ENCODE data around the gene CHDH.

The CHDH gene

GRCh38 chr3:53834429-53835095 is 11.7 kb downstream of the CHDH start:
- TF ChIP-seq TCF7L2 (IDR thresholded peaks at IDR 0.05; ENCODE audit: borderline replicate concordance, low read depth, low read length), result no peak
- TF ChIP-seq ZNF335 (tag by site-specific recombination; conservative IDR thresholded peaks at IDR 0.05), result no peak
- TF ChIP-seq SALL2 (tag by site-specific recombination; IDR thresholded peaks at IDR 0.05; ENCODE audit: borderline replicate concordance), result no peak
- no peak for TF ChIP-seq ZSCAN23 (tag by site-specific recombination; IDR thresholded peaks at IDR 0.05)
- TF ChIP-seq ZNF777 (tag by site-specific recombination; IDR thresholded peaks at IDR 0.05; ENCODE audit: borderline replicate concordance), result no peak
- TF ChIP-seq ZFP41 (tag by site-specific recombination; IDR thresholded peaks at IDR 0.05; ENCODE audit: borderline replicate concordance), result no peak
- no peak overlapping the region for H3K4me3 ChIP-seq (ENCODE audit: low read depth, low read length)
- peaks cover 0 to 47% of the 10 kb centered on the region in 2 experiments; a peak in 1 of 3 replicates for H3K36me3 ChIP-seq (ENCODE audit: control insufficient read depth in 2 of 2, insufficient read depth in 1 of 2, low read length in 2 of 2)
- no peak overlapping the region for H3K27ac ChIP-seq (ENCODE audit: extremely low read depth, low read depth, low read length)
- no peaks in the 10 kb centered on the region for H3K9me3 ChIP-seq (ENCODE audit: control insufficient read depth, insufficient read depth, low read depth, low read length)
- ChIA-PET CTCF (no interaction called here), POLR2A (no interaction called here)
- no peaks in the 10 kb centered on the region for H3K4me1 ChIP-seq (ENCODE audit: control insufficient read depth, insufficient read depth, low read length)

- CTCF ChIA-PET, result interaction anchor here (0.7 kb wide), 1 partner anchor 89 kb away, joined by 3 read pairs; no protein-coding TSS in a partner anchor
- Histone ChIP-seq H3K4me3 (ENCODE audit: low read depth, low read length) (no peak overlapping the region), H3K9me3 (ENCODE audit: control insufficient read depth, insufficient read depth, low read depth, low read length) (no peaks in the 10 kb centered on the region), H3K36me3 (ENCODE audit: control insufficient read depth in 2 of 2, insufficient read depth in 1 of 2, low read length in 2 of 2) (peaks cover 0 to 38% of the 10 kb centered on the region in 2 experiments; a peak in 1 of 3 replicates), H3K4me1 (ENCODE audit: control insufficient read depth, insufficient read depth, low read length) (no peaks in the 10 kb centered on the region), H3K27ac (ENCODE audit: extremely low read depth, low read depth, low read length) (no peak overlapping the region)
- POLR2A ChIA-PET, result no interaction called here
- no peak for TF ChIP-seq PRDM6 (tag by site-specific recombination; IDR thresholded peaks at IDR 0.05)
- no peak for TF ChIP-seq ZNF266 (tag by site-specific recombination; IDR thresholded peaks at IDR 0.05; ENCODE audit: low read depth)
- TF ChIP-seq SP3 (tag by site-specific recombination; IDR thresholded peaks at IDR 0.05), result no peak
- no peak for TF ChIP-seq ZNF624 (tag by site-specific recombination; IDR thresholded peaks at IDR 0.05)
- TF ChIP-seq ZBTB8A (tag by site-specific recombination; IDR thresholded peaks at IDR 0.05), result no peak
- no peak for TF ChIP-seq ZBTB21 (tag by site-specific recombination; IDR thresholded peaks at IDR 0.05)
- TF ChIP-seq ZNF513 (tag by site-specific recombination; IDR thresholded peaks at IDR 0.05), result no peak
- no peak for TF ChIP-seq ZNF626 (tag by site-specific recombination; IDR thresholded peaks at IDR 0.05)
Observed at GRCh38 chr3:53833700-53834099, 12.5 kb downstream of the CHDH start.

- Histone ChIP-seq H3K4me3 (ENCODE audit: low read depth, low read length) (no peak overlapping the region), H3K36me3 (ENCODE audit: control insufficient read depth in 2 of 2, insufficient read depth in 1 of 2, low read length in 2 of 2) (peaks cover 0 to 33% of the 10 kb centered on the region in 2 experiments; a peak in 1 of 3 replicates), H3K9me3 (ENCODE audit: control insufficient read depth, insufficient read depth, low read depth, low read length) (no peaks in the 10 kb centered on the region), H3K4me1 (ENCODE audit: control insufficient read depth, insufficient read depth, low read length) (no peaks in the 10 kb centered on the region), H3K27ac (ENCODE audit: extremely low read depth, low read depth, low read length) (no peak overlapping the region)
- ChIA-PET CTCF (no interaction called here), POLR2A (no interaction called here)
- no peak for TF ChIP-seq ZNF623 (tag by site-specific recombination; IDR thresholded peaks at IDR 0.05)
- TF ChIP-seq ELK4 (IDR thresholded peaks at IDR 0.05; ENCODE audit: borderline replicate concordance, low read depth, low read length), result no peak
- no peak for TF ChIP-seq SP2 (tag by site-specific recombination; IDR thresholded peaks at IDR 0.05)
- no peak for TF ChIP-seq PRDM10 (tag by site-specific recombination; IDR thresholded peaks at IDR 0.05)
- TF ChIP-seq ZNF214 (tag by site-specific recombination; IDR thresholded peaks at IDR 0.05; ENCODE audit: borderline replicate concordance), result no peak
- no peak for TF ChIP-seq ZNF600 (tag by site-specific recombination; IDR thresholded peaks at IDR 0.05)
- no peak for TF ChIP-seq ZNF747 (tag by site-specific recombination; IDR thresholded peaks at IDR 0.05)
- TF ChIP-seq ZBTB21 (tag by site-specific recombination; IDR thresholded peaks at IDR 0.05), result no peak
- no peak for TF ChIP-seq ZNF621 (tag by site-specific recombination; IDR thresholded peaks at IDR 0.05)
- no peak for TF ChIP-seq ZNF629 (tag by site-specific recombination; IDR thresholded peaks at IDR 0.05)
Observed at GRCh38 chr3:53833053-53833645, 13.1 kb downstream of the CHDH start.

Measured in HEK293 (cell line).